Limb (tissue), 2 donors: Measurements from ENCODE around the gene SESTD1.
"Not testable (repeated sequence)": the region's sequence is repeated elsewhere in the genome, so short reads cannot be mapped to it uniquely, and the experiment has no call there.

Experiments used
- DNase-seq, 2 donors: peaks; one replicate each; pipeline ENCODE4 v3.0.0-alpha.2; 2016; ENCODE audit errors: extremely low spot score in 2 of 2

Gene SESTD1

DNA sequence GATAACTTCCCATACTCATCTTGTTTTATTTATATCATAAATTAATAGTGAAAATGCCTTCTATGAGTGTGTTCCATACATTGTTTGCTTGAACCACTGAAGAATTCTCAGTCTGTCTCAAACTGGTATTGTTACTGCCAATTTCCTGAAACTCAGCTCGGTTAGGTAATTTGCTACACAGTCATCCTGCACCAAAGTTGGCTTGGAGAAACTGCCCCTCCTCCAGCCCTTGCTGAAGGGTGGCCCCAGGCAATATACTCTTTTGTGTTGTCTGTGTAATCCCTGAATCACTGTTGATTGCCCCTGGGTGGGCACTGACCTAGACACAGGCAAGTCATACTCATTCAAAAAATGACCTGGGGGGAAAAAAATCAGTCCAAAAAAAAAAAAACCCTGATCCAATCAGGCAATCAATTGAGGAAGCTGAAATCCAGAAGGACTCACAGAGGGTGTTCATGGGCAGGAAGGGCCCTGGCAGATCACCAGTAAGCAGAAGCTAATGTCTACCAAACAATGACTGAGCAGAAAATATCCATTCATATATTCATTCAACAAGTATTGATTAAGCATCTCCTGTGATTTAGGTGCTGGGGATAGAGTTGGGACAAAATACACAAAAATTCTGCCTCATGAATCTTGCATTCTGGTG is 3.8 kb upstream of the SESTD1 start:
- DNase-seq, result no peak

DNA sequence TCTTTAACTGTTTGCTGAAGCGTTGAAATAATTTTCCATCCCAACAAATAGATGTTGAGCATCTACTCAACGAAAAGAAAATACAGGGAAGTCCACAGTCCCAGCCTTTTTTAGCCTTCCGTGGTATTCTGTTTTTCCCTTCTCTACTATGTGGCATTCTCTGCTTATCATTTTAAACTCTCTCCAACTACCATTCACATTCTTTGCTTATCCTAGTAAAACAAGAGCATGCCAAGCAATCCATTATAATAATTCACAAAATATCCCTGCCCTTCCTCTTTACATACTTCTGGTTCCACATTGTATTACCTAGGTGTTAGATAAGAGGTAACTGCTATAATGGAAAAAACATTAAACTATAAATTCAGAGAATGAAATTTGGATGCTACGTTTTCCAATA is 1.6 kb upstream of the SESTD1 start:
- DNase-seq, result no peak

DNA sequence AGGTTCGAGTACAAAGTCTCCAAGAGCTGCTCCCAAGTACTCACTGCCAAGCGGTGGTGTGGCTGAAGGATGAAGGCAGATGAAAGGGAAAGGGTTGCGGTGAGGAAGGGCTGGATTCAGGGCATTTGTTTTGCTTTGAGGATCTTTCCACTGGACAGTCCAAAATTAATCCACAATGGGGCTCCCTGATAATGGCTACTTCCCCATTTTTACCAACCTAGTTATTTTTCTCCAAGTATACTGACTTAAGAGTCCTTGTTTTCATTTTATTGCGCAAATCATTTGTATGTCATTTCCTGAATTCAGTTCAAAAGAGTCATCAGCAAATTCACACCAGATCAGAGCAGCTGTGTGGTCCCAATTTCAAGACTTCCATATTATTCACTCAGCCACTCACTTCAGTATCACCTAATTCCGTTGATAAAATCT is 464 bp upstream of the SESTD1 start:
- no peak for DNase-seq

DNA sequence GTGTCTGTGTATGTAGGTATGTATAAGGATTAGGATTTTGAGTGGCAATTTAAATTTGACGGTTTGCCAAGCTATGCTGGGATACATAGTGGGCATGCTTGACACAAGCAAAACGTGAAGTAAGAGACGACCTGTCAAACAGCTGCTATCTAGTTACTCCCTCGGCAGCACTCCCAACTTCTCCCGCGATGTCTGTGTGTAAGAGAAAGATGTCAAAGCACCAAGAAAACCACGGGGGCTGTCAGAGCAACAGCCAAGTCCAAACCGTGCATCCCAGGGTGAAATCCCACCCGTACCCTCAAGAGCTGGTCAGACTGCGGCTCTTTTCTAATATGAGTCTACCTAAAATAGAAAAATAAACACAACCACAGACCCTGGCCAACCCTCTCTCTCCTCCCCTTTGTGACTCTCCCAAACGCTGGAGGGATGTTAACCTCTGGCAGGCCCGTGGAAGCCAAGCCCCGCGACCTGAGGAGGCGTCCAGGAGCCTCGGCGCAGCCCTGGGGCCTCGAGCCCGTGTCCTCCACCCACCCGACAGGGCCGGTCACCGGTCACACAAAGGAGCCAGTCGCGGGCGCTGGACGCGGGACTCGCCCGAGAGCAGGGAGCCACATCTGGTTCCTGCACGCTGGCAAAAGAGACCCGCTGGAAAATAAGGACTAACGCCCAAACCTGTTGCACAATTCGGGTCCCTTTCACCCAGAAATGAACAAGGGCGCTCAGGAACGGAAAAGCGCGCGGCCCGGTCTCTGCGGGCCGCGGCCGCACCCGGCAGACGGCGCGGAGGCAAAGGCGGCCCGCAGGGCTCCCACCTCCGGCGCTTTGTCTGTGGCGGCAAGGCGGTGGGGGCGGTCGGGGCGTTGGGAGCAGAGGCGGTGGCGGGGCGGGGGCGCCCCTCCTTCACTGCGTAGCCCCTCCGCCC is 925 bp downstream of the SESTD1 start:
- DNase-seq, result peak; percentile 48 to 78

DNA sequence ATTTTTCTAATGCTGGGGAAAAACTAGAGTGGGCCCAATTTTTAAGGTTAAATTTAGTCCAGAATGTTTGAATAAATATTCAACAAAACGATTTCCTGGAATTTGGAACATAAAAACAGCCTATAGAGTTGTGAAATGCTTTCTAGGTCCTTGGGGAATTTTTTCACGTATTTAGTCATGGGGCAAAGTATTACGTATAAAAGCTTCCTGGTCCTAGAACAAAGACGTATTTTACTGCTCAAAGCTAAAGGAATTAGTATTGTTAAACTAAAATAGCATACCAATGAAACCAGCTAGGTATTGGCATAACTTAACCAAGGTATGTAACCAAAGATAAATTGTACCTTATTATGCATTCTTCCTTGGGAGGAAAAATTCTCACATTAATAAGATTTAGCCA is 1.6 kb downstream of the SESTD1 start:
- DNase-seq, result no peak

DNA sequence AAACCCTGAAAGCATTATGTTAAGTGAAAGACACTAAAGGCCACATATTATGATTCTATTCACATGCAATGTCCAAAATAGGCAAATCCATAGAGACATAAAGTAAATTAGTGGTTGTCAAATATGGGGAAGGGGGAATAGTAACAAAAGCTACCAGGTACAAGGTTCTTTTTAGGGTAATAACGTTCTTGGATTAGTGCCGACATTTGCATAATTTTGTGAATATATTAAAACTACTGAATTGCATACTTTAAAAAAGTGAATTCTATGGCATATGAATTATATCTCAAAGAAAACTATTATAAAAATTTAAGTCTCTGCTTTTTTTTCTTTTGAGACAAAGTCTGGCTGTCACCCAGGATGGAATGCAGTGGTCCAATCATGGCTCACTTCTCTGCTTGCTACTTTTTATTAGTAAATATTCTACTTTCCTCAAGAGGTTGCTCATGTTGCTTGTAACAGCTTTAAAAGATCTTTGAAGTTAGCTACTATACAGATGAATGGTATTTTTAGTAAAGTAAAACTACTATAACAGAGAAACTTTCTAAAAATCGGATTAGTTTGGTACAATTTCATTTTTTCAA is 2.5 kb downstream of the SESTD1 start:
- no peak for DNase-seq

DNA sequence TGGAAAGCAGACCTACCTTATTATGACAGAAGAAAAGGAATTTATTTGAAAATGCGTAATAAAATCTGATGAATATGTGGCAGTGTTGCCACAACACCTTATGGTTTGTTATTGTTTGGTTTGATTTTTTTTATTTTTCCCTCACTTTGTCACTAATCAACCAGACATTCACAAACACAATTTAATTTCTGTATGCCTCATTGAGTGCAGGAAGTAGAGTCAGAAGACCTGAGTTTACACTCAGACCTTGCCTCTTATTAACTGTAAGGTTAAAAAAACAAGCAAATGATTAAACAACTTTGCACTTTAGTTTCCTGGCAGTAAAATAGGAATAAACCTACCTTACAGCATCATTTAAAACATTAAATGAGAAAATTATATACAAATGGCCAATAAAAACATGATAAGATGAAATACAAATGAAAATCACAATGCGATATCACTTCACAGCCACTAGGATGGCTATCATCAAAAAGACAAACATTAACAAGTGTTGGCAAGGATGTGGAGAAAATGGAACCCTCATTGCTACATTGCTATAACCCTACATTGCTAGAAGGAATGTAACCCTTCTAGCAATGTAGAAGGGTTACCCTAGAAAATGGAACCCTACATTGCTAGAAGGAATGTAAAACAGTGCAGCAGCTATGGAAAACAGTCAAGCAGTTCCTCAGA is 3.3 kb downstream of the SESTD1 start:
- no peak for DNase-seq

DNA sequence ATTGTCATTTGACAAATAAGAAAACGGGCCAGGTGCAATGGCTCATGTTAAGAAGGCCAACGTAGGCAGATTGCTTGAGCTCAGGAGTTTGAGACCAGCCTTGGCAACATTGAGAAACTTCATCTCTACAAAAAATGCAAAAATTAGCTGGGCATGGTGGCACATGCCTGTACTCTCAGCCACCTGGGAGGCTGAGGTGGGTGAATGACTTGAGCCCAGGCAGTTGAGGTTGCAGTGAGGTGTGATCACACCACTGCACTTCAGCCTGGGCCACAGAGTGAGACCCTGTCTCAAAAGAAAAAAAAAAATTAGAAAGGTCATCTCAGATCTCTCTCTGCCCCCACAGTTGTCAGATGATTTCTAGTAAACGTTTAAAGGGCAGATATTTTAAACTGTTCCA is 4.4 kb downstream of the SESTD1 start:
- no peak for DNase-seq

DNA sequence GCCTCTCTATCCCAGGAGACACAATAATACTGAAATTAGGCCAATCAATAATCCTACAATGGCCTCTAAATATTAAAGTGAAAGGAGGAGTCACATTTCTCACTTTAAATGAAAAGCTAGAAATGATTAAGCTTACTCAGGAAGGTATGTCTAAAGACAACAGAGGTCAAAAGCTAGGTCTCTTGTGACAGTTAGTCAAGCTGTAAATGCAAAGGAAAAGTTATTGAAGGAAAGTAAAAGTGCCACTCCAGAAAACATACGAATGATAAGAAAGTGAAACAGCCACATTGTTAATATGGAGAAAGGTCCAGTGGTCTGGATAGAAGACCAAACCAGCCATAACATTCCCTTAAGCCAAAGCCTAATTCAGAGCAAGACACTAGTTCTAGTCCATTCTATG is 9.5 kb downstream of the SESTD1 start:
- no peak for DNase-seq

DNA sequence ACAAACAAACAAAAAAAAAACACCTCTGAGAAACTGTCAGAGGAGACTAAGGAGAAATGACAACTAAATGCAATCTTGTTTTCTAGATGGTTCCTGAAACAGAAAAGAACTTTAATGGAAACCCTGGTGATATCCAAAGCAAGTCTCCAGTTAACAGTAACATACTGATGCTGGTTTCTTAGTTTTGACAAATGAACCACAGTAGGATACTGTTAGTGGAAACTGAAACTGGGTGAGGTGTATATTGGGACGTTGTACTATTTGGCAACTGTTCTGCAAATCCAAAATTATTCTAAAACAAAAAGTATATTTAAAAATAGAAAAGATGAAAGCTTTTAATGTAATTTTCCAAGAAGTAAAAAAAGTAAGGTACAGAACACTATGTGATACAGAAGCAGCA is 11.4 kb downstream of the SESTD1 start:
- DNase-seq, result no peak

DNA sequence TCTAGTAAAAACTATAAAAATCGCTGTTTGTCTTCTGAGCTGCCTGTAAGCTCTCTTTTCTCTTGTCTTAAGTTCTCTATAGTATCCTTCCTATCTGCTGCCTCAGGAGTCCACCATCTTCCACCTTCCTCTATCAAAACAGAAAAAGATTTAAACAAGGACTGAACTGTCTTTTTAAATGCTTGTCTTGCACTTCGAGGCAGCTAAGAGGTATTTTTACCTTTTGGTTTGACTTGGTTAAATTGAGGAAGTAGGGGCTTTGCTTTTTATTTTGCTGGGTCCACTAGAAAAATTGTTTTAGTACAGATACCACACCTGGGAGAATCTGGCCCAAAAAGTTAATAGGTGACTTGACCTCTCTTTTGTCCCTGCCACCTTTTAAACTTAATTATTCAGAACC is 12.2 kb downstream of the SESTD1 start:
- no peak for DNase-seq

DNA sequence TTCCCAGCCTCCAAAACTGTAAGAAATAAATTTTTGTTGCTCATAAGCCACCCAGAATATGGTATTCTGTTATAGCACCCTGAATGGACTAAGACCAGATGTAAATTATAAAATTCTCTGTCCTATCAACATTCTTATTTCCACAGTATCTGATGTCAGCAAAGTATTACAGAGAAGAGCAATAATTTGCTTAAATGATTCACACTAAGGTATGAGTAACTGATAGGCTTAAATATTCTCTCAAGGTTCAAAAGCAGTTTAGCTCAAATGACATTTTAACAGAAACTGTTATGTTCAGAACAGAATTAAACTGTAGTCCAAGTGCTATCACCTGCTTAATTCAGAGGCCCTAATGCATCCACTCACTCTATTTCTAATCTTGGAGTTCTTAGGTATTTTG is 12.8 kb downstream of the SESTD1 start:
- no peak for DNase-seq

DNA sequence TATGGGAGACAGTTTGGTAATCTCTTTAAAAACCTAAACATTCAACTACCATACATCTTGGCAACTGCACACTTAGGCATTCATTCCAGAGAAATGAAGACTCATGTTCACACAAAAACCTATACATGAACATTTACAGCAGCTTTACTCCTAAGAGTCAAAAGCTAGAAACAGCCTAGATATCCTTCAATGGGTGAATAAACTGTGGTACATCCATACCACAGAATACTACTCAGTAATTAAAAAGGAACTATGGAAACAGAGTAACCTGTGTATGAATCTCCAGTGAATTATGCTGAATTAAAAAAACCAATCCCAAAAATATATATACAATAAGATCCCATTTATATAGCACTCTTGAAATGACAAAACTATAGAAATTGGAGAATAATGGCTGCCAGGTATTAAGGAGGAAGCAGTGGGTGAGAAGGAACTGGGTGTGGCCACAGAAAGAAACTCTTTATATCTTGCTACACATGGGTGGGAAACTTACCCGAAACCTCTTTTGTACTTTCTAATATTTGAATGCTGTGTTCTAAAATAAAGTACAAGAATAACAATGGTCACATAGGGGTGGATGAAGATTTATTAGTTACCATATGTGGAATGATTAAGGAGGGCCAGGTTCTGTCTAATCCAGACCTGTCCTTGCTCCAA is 13.7 kb downstream of the SESTD1 start:
- DNase-seq, result no peak

DNA sequence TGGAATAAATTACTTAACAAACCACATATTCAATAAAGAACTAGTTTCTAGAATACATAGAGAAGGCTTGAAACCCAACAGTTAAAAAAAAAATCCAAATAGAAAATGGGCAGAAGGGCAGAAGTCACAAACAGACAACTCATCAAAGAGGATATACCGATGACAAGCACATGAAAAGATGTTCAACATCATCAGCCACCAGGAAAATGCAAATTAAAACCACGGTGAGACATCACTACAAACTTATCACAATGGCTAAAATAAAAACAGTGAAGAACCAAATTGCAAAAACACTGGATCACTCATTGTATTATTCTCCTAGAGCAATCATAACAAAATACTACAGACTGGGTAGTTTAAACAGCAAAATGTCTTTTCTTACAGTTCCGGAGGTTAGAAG is 14.5 kb downstream of the SESTD1 start:
- DNase-seq, result no peak

DNA sequence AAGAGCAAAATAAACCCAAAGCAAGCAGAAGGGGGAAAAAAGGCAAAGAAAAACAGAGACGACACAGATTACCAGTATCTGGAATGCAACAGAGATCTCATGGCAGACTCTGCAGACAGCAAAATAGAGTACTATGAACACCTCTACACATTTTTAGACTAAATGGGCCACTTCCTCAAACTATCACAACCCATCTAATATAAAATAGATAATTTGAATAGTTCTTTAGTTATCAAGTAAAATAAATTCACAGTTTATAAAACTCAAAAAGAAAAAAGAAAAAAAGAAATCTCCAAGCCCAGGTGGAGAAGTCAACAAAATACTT is 16.6 kb downstream of the SESTD1 start:
- DNase-seq, result no peak

DNA sequence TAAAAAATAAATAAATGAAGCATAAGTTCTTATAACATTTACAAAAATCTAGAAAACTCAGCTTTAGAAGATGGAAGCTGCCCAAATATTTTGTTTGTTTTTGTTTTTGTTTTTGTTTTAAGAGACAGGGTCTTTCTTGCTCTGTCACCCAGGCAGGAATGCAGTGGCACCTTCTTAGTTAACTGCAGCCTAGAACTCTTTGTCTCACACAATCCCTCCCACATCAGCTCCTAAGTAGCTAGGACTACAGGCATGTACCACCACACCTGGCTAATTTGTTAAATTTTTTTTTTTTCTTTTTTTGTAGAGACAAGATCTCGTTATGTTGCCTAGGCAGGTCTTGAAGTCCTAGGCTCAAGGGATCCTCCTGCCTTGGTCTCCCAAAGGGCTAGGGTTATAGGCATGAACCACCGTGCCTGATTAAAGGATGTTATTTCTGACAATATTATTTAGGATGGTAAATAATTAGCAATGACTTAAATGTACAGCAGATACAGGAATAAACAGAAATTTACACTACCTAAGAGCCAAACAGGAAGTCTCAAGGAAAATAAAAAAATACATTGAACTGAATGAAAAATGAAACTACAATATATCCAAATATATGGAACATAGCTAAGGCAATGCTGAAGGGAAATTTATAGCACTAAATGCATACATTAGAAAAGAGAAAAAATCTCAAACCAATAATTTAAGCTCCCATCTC is 17.2 kb downstream of the SESTD1 start:
- no peak for DNase-seq

DNA sequence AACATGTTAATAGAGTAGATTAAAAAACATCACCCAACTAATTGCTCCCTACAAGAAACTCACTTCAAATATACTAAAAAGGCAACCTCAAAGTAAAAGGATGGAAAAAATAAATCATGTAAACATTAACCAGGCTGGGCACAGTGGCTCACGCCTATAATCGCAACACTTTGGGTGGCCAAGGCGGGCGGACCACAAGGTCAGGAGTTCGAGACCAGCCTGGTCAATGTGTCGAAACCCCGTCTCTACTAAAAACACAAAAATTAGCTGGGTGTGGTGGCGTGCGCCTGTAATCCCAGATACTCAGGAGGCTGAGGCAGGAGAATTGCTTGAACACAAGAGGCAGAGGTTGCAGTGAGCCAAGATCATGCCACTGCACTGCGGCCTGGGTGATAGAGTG is 18.8 kb downstream of the SESTD1 start:
- not testable (repeated sequence) for DNase-seq

DNA sequence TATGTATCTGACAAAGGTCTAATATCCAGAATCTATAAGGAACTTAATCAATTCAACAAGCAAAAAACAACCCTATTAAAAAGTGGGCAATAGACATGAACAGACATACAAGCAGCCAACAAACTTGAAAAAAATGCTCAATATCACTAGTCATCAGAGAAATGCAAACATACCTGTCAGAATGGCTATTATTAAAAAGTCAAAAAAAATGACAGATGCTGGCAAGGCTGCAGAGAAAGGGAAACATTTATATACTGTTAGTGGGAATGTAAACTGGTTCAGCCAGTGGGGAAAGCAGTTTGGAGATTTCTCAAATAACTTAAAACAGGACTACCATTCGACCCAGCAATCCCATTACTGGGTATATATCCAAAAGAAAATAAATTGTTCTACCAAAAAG is 21.6 kb downstream of the SESTD1 start:
- DNase-seq, result no peak

DNA sequence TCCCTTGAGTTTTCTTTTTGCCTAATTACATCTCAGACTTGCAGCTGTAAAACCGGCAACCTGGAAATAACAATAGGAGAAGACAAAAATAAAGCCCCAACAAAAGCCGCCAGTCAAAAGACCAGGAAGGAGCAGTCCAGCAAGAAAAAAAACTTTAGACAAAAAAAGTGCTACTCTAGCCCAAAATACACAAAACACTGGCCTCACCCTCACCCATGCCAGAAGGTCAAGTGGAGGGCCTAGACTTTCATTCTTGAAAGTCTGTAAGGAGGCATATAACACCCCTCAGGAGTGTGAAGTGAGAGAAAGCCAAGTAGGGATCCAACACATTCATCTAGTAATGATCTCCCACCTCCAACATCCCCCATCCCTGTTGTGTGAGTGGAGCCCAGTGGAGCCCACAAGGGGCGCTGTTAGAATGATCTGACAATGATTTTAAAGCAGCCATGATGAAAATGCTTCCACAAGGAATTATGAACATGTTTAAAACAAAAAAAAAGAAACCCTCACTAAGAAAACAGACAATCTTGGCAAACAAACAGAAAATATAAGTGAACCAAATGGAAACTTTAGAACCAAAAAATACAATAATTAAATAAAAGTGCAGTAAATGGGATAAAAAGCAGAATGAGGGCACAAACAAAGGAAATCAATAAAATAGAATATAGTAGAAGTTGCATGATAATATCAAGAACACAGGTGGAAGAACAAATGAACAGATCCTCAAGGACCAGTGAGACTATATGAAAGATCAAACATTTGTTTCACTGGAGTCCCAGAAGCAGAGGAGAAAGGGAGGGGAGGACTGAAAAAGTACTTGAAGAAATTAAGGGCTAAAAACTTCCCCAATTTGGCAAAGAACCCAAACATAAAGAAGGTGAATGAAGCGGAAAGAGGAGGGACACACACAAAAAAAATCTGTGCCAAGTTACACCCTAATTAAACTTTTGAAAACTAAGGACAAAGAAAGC is 23.9 kb downstream of the SESTD1 start:
- no peak for DNase-seq

DNA sequence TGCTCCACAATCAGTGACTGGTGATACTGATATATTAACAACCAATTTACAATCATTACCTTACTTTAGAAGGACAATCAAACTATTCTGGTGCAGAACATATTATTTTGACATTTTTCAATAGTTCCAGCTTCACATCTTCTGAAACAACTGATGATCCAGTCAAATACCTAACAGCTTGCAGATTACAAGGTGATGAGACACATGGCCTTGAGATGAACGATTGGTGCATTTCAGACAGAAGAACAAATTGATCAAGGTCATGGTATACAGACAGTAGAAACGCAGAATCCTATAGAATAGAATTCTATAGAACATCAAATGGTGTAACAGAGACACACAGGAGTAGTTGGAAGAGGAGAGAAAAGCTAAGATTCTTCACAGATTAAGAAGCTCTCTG is 24.8 kb downstream of the SESTD1 start:
- no peak for DNase-seq
